GM12878 (cell line): ENCODE data around the gene UBA5. TPM values are rescaled to one million over a fixed set of nuclear protein-coding genes. Genes with fewer than 3 reads are reported as not detected.

Source experiments
- ATF2 ChIP-seq: IDR thresholded peaks from 2 replicates; pipeline ENCODE4 v1.6.1; 2012; ENCODE audit warnings: low read length, inconsistent platforms
- BCL11A ChIP-seq: IDR thresholded peaks from 2 replicates; pipeline ENCODE4 v1.6.1; 2011; ENCODE audit warnings: low read depth, low read length
- CBFB ChIP-seq: IDR thresholded peaks from 2 replicates; pipeline ENCODE4 v1.6.1; 2016; ENCODE audit warnings: antibody characterized with exemption, low read depth
- CEBPZ ChIP-seq: fragments of 150-350 bp; IDR thresholded peaks from 2 replicates; pipeline ENCODE4 v1.6.1; 2016; ENCODE audit warnings: low read depth, low read length
- CHD2 ChIP-seq: IDR thresholded peaks from 2 replicates; pipeline ENCODE4 v1.6.1; 2011; ENCODE audit warnings: low read depth, low read length, improper control_type of control experiment, borderline replicate concordance
- CTCF ChIP-seq, 3 experiments: IDR thresholded peaks in 2 of 3; conservative IDR thresholded peaks in 1 of 3; 2 replicates each; pipeline ENCODE4 v1.5.1; 2011; ENCODE audit warnings: low read depth in 3 of 3, low read length in 3 of 3, mild to moderate bottlenecking in 3 of 3, control low read depth in 2 of 3, moderate library complexity in 2 of 3, inconsistent platforms in 1 of 3, mixed read lengths in 1 of 3; ENCODE audit not compliant: control insufficient read depth in 2 of 3, insufficient read depth in 1 of 3; ENCODE audit errors: extremely low read depth in 1 of 3
- DPF2 ChIP-seq: fragments of 450-650 bp; IDR thresholded peaks from 2 replicates; pipeline ENCODE4 v1.6.1; 2017; ENCODE audit warnings: mild to moderate bottlenecking
- HCFC1 ChIP-seq: fragments of 150-350 bp; IDR thresholded peaks from 2 replicates; pipeline ENCODE4 v1.6.1; 2014; ENCODE audit warnings: low read length
- HSF1 ChIP-seq: fragments of 150-350 bp; IDR thresholded peaks from 2 replicates; pipeline ENCODE4 v1.6.1; 2014; ENCODE audit warnings: mild to moderate bottlenecking, low read depth, low read length
- MEF2A ChIP-seq: IDR thresholded peaks from 2 replicates; pipeline ENCODE4 v1.6.1; 2011; ENCODE audit warnings: low read depth, mild to moderate bottlenecking, low read length, moderate library complexity; ENCODE audit not compliant: insufficient read depth
- MYC ChIP-seq: IDR thresholded peaks from 2 replicates; pipeline ENCODE4 v1.6.1; 2011; ENCODE audit warnings: mild to moderate bottlenecking, low read length, moderate library complexity, inconsistent platforms; ENCODE audit not compliant: insufficient read depth, insufficient replicate concordance, insufficient read length, severe bottlenecking
- PKNOX1 ChIP-seq: fragments of 450-650 bp; IDR thresholded peaks from 2 replicates; pipeline ENCODE4 v1.6.1; 2016; ENCODE audit warnings: mild to moderate bottlenecking
- SMAD5 ChIP-seq: IDR thresholded peaks from 2 replicates; pipeline ENCODE4 v1.6.1; 2016; ENCODE audit warnings: antibody characterized with exemption, low read depth
- SMARCA5 ChIP-seq: fragments of 450-650 bp; IDR thresholded peaks from 2 replicates; pipeline ENCODE4 v1.6.1; 2017; ENCODE audit warnings: mild to moderate bottlenecking
- SREBF2 ChIP-seq: IDR thresholded peaks from 2 replicates; pipeline ENCODE4 v1.6.1; 2012; ENCODE audit warnings: mild to moderate bottlenecking, low read length
- SUPT20H ChIP-seq: IDR thresholded peaks from 2 replicates; pipeline ENCODE4 v1.6.1; 2011; ENCODE audit warnings: low read depth, mild to moderate bottlenecking, low read length, moderate library complexity, borderline replicate concordance; ENCODE audit not compliant: control insufficient read depth
- YY1 ChIP-seq: IDR thresholded peaks from 2 replicates; pipeline ENCODE4 v1.6.1; 2011; ENCODE audit warnings: low read depth, mild to moderate bottlenecking, low read length
- ZBED1 ChIP-seq: IDR thresholded peaks from 2 replicates; pipeline ENCODE4 v1.6.1; 2016; ENCODE audit warnings: borderline replicate concordance
- polyA plus RNA-seq, 11 experiments: library from polyadenylated mRNA; depleted of rRNA in 4 of 11; unstranded in 6 of 11; stranded (reverse) in 5 of 11; fragments of >200 nt; fragmentation: Nextera tagmentation in 4 of 11; fragmentation: Illumina TruSeq in 1 of 11; extraction: Ambion mirVana in 4 of 11; extraction: Trizol in 1 of 11; gene quantifications; 1 replicate in 1 of 11; 2 replicates in 10 of 11; pipeline versions ENCODE4 v1.2.1 to v1.2.3, GENCODE V29; 2011 to 2016; ENCODE audit warnings: inconsistent platforms in 2 of 11, missing spikeins in 2 of 11, low read depth in 1 of 11
- total RNA-seq, 4 experiments: library from RNA; depleted of rRNA in 3 of 4; stranded (reverse); fragments of >200 nt in 3 of 4; fragmentation: Illumina TruSeq in 1 of 4; extraction: Trizol in 1 of 4; gene quantifications; 2 replicates each; pipeline versions ENCODE4 v1.2.1 to v1.2.3, GENCODE V29; 2013 to 2021

Gene UBA5
- total and polyA plus RNA-seq, 10 of the 15 experiments (the other 5 are each of a cell fraction or from before 2014, with no cell fraction given): 10.2 to 62.1 (median 43.8) TPM

GRCh38 chr3:132659365-132660051, 621 bp upstream of the UBA5 start, which contains the start of gene ACAD11 (continued):
- TF ChIP-seq CTCF (IDR thresholded peaks at IDR 0.05 in 2 of 3, conservative IDR thresholded peaks at IDR 0.05 in 1 of 3; ENCODE audit: control insufficient read depth in 2 of 3, extremely low read depth in 1 of 3, insufficient read depth in 1 of 3, low read depth in 3 of 3, low read length in 3 of 3) (peak; percentile 70 to 77 (median 72)), HCFC1 (no peak), CHD2 (no peak), CBFB (peak; percentile 55; the same call in 1 of the 2 replicates), HSF1 (no peak), ATF2 (no peak), SMARCA5 (peak; percentile 73; the same call in 1 of the 2 replicates), ZBED1 (0 out of 2 replicates have a peak, but pooled peaks have one; percentile 1), YY1 (0 out of 2 replicates have a peak, but pooled peaks have one; percentile 2), MYC (peak; percentile 25), CEBPZ (no peak), SUPT20H (no peak), MEF2A (no peak), SREBF2 (no peak), SMAD5 (no peak), DPF2 (peak; percentile 8; the same call in 1 of the 2 replicates), PKNOX1 (no peak), BCL11A (no peak)
